HepG2 (cell line): ENCODE measurements around the gene PAK6.

Experiments used
- FOXO4 ChIP-seq: sonication (generic); formaldehyde crosslinking; conservative IDR thresholded peaks from 2 replicates; pipeline ENCODE4 v1.8.1; 2023; ENCODE audit warnings: missing genetic modification reagents
- TARDBP ChIP-seq: sonication (generic); formaldehyde crosslinking; IDR thresholded peaks from 2 replicates; pipeline ENCODE4 v1.8.0; 2022; ENCODE audit warnings: mild to moderate bottlenecking, missing genetic modification reagents
- ZNF761 ChIP-seq: sonication (generic); formaldehyde crosslinking; conservative IDR thresholded peaks from 2 replicates; pipeline ENCODE4 v1.4.0; 2020; ENCODE audit warnings: mild to moderate bottlenecking, missing genetic modification reagents
- TF ChIP-seq, protein P1 (sequence below), 2 experiments: sonication (generic) in 1 of 2; formaldehyde crosslinking in 1 of 2; IDR thresholded peaks; 2 replicates each; pipeline versions ENCODE4 v1.5.1 to v1.6.1; 2011 to 2020; ENCODE audit warnings: borderline replicate concordance in 1 of 2, low read depth in 1 of 2, low read length in 1 of 2, mild to moderate bottlenecking in 1 of 2, missing genetic modification reagents in 1 of 2, moderate library complexity in 1 of 2

DNA sequence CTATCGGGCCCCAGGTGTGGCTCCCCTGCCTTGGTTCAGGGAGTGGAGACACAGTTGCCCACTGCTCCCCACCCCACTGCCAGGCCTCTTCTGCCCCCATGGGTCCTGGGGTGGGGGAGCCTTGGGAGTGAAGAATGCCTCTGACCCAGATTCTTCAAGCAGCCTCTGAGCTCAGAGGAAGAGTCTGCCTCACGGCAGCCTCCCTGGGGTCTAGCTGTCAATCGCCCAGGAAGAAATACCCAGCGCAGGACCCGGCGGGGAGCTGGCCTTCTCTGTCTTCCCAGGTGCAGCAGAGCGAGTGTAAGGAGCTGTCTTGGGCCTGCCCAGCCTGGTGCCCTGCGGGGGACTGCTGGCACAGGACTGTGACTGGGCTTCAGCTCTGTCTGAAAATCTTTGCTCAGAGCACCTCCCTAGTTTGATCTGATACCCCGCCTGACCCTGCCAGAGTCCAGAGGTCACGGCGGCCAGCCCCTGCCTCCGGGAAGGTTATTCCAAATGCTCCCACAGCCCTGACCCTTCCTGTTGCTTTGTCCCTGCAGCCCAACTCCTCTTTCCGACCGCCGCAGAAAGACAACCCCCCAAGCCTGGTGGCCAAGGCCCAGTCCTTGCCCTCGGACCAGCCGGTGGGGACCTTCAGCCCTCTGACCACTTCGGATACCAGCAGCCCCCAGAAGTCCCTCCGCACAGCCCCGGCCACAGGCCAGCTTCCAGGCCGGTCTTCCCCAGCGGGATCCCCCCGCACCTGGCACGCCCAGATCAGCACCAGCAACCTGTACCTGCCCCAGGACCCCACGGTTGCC lies 33.0 kb downstream of the PAK6 start:
- TF ChIP-seq FOXO4 (CRISPR knock-in tag) (no peak), TARDBP (CRISPR knock-in tag) (no peak), ZNF761 (CRISPR knock-in tag) (no peak)
- TF ChIP-seq, protein P1, sequence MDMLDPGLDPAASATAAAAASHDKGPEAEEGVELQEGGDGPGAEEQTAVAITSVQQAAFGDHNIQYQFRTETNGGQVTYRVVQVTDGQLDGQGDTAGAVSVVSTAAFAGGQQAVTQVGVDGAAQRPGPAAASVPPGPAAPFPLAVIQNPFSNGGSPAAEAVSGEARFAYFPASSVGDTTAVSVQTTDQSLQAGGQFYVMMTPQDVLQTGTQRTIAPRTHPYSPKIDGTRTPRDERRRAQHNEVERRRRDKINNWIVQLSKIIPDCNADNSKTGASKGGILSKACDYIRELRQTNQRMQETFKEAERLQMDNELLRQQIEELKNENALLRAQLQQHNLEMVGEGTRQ (IDR thresholded peaks at IDR 0.05; ENCODE audit: low read depth, low read length): no peak
- TF ChIP-seq, protein P1 (CRISPR knock-in tag; IDR thresholded peaks at IDR 0.05; ENCODE audit: borderline replicate concordance): no peak
